ENCODE measurements around the gene DNAAF3. TPM values are rescaled to one million over a fixed set of nuclear protein-coding genes. Genes with fewer than 3 reads are reported as not detected.

Gene DNAAF3
- total RNA-seq, 1 donor from 2014 or later: 1.5 TPM

DNA sequence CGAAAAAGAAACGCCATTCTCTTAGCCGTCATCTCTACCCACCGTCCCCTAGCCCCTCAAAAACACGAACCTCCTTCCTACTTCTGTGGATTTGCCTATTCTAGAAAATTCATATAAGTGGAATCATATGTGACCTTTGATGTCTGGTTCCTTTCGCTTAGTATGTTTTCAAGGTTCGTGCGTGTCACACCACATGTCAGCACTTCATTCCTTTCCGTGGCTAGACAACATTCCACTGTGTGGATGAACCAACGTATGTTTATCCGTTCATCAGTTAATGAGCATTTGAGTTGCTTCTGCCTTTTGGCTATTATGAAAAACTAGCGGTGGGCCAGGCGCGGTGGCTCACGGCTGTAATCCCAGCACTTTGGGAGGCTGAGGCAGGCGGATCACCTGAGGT, 35.0 kb downstream of the DNAAF3 start:
- no peak overlapping the region for H3K27ac ChIP-seq
- no peaks in the 10 kb centered on the region for H3K9me3 ChIP-seq
- no peak for DNase-seq
- TF ChIP-seq, protein P1, sequence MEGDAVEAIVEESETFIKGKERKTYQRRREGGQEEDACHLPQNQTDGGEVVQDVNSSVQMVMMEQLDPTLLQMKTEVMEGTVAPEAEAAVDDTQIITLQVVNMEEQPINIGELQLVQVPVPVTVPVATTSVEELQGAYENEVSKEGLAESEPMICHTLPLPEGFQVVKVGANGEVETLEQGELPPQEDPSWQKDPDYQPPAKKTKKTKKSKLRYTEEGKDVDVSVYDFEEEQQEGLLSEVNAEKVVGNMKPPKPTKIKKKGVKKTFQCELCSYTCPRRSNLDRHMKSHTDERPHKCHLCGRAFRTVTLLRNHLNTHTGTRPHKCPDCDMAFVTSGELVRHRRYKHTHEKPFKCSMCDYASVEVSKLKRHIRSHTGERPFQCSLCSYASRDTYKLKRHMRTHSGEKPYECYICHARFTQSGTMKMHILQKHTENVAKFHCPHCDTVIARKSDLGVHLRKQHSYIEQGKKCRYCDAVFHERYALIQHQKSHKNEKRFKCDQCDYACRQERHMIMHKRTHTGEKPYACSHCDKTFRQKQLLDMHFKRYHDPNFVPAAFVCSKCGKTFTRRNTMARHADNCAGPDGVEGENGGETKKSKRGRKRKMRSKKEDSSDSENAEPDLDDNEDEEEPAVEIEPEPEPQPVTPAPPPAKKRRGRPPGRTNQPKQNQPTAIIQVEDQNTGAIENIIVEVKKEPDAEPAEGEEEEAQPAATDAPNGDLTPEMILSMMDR (IDR thresholded peaks at IDR 0.05): no peak
- H3K4me1 ChIP-seq: no peaks in the 10 kb centered on the region
- H3K4me3 ChIP-seq: no peak overlapping the region
- no peak for ATAC-seq
- no peaks in the 10 kb centered on the region for H3K36me3 ChIP-seq
- peaks cover 26% of the 10 kb centered on the region for H3K27me3 ChIP-seq
- intact Hi-C loops (cut with DNase I): no loop called here

GRCh38 chr19:55119053-55119452, 47.4 kb downstream of the DNAAF3 start:
- DNase-seq (no peak), ATAC-seq (no peak)
- no peaks in the 10 kb centered on the region for H3K36me3 ChIP-seq
- H3K4me3 ChIP-seq: peak overlapping the region; percentile 68
- no peaks in the 10 kb centered on the region for H3K9me3 ChIP-seq
- TF ChIP-seq, protein P1 (IDR thresholded peaks at IDR 0.05): no peak
- H3K4me1 ChIP-seq: peaks cover 30% of the 10 kb centered on the region
- intact Hi-C loops (cut with DNase I): no loop called here
- no peak overlapping the region for H3K27ac ChIP-seq
- H3K27me3 ChIP-seq: peaks cover 3% of the 10 kb centered on the region

DNA sequence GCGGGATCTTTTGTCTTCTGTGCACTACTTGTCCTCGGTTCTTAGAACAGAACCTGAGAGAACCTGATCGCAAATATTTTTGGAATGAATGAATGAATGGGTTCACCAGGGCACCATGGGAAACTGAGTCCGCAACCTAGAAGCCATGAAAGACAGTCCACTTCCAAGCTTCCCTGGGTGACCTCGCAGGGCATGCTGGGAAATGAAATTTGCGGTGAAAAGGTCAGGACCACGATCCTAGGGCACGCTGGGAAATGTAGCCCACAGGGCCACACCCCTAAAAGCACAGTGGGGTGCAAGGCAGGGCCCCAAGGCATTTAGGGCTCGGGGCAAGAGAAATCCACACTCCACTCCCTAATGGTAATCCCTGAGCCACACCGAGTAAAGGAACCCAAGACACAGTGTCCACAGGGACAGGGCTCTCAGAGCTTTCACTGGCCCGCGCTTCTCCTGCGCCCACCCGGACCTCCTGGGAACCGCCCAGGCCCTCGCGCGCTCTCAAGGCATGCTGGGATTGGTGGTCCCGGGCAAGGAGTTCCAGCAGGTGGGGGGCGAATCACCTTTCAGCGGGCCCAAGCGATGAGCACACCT, 47.9 kb downstream of the DNAAF3 start:
- H3K27ac ChIP-seq: peak overlapping the region; percentile 75
- DNase-seq: peak; percentile 77

DNA sequence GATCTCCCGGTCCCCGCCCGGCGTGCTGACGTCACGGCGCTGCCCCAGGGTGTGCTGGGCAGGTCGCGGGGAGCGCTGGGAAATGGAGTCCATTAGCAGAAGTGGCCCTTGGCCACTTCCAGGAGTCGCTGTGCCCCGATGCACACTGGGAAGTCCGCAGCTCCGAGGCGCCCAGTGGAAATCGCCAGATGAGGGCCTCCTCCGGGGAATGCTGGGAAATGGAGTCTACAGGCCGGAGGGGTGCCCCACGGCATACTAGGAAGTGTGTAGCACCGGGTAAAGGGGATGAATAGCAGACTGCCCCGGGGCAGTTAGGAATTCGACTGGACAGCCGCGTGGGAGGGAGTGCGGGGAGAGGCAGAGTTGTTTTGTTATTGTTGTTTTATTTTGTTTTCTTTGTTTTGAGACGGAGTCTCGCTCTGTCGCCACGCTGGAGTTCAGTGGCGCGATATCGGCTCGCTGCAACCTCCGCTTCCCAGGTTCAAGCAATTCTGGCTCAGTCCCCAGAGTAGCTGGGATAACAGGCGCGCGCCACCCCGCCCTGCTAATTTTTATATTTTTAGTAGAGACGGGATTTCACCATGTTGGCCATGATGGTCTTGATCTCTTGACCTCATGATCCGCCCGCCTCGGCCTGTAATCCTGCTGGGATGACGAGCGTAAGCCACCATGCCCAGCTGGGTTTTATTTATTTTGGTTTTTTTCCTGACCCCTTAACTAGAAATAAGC, 48.6 kb downstream of the DNAAF3 start:
- intact Hi-C loops (cut with DNase I): no loop called here
- TF ChIP-seq, protein P1 (IDR thresholded peaks at IDR 0.05): no peak
- H3K4me3 ChIP-seq: peak overlapping the region; percentile 68

More for the DNA sequence above, 47.9 kb downstream of the DNAAF3 start:
- Histone ChIP-seq H3K27me3 (no peaks in the 10 kb centered on the region), H3K4me1 (peaks cover 30% of the 10 kb centered on the region), H3K4me3 (peak overlapping the region; percentile 68), H3K9me3 (no peaks in the 10 kb centered on the region), H3K36me3 (no peaks in the 10 kb centered on the region)
- TF ChIP-seq, protein P1 (IDR thresholded peaks at IDR 0.05): no peak
- intact Hi-C loops (cut with DNase I): no loop called here
- ATAC-seq: peak; percentile 37

GRCh38 chr19:55116859-55117662, 49.4 kb downstream of the DNAAF3 start, which contains the start of gene PPP1R12C:
PPP1R12C (minus strand) TSS chr19:55117637; CDS start chr19:55117543, 94 bp downstream.
- TF ChIP-seq, protein P1 (IDR thresholded peaks at IDR 0.05): no peak
- intact Hi-C loops (cut with DNase I): no loop called here
- peak within 1 kb of the TSS; percentile 78 for H3K27ac ChIP-seq
- peaks cover 30% of the 10 kb centered on the region for H3K4me1 ChIP-seq
- H3K36me3 ChIP-seq: no peaks in the 10 kb centered on the region
- no peaks in the 10 kb centered on the region for H3K9me3 ChIP-seq
- DNase-seq: no peak
- H3K27me3 ChIP-seq: no peaks in the 10 kb centered on the region
- peak within 1 kb of the TSS; percentile 84 for H3K4me3 ChIP-seq
- ATAC-seq: no peak

More for the DNA sequence above, 48.6 kb downstream of the DNAAF3 start:
- DNase-seq (peak; percentile 99), ATAC-seq (peak; percentile 94)
- H3K4me1 ChIP-seq: peaks cover 30% of the 10 kb centered on the region
- H3K36me3 ChIP-seq: no peaks in the 10 kb centered on the region
- peak overlapping the region; percentile 75 for H3K27ac ChIP-seq
- H3K27me3 ChIP-seq: no peaks in the 10 kb centered on the region
- no peaks in the 10 kb centered on the region for H3K9me3 ChIP-seq
